Gastrocnemius medialis (tissue), 4 donors: ENCODE measurements around the gene CXCR3.

Experiments used
- CTCF ChIP-seq, 5 experiments: fragments of 450-650 bp in 3 of 5; fragments of 200-600 bp in 2 of 5; sonication (generic) in 2 of 5; IDR thresholded peaks in 4 of 5; conservative IDR thresholded peaks in 1 of 5; 1 replicate in 4 of 5; 2 replicates in 1 of 5; pipeline ENCODE4 v1.5.1; 2016 to 2019; ENCODE audit warnings: antibody characterized with exemption in 5 of 5, mild to moderate bottlenecking in 3 of 5, moderate library complexity in 3 of 5
- POLR2A ChIP-seq, 2 donors: fragments of 450-650 bp; IDR thresholded peaks; one replicate each; pipeline ENCODE4 v1.6.1; 2017; ENCODE audit warnings: antibody characterized with exemption in 2 of 2, mild to moderate bottlenecking in 2 of 2, moderate library complexity in 2 of 2

GRCh38 chrX:71618303-71618721, at the start of gene CXCR3:
- TF ChIP-seq CTCF (IDR thresholded peaks at IDR 0.05 in 4 of 5, conservative IDR thresholded peaks at IDR 0.05 in 1 of 5) = no peak
- no peak for TF ChIP-seq POLR2A (IDR thresholded peaks at IDR 0.05)
